ENCODE results near the gene HMCN2. TPM values are rescaled to one million over a fixed set of nuclear protein-coding genes. Genes with fewer than 3 reads are reported as not detected.

HMCN2 gene
- total RNA-seq, 1 experiment from 2014 or later: 8.6 TPM

GRCh38 chr9:130267930-130268329, 2.4 kb downstream of the HMCN2 start:
- no CpG with 5 or more reads among the region's 5 CpGs for WGBS (ENCODE audit: extremely low coverage, insufficient read length, low lambda C conversion rate)
- Histone ChIP-seq H3T11ph (ENCODE audit: low read length) (no peak overlapping the region), H2AFZ (ENCODE audit: low read length) (no peak overlapping the region), H3K4me2 (ENCODE audit: insufficient read depth, insufficient read length, low read length) (no peak overlapping the region), H3K4me1 (ENCODE audit: insufficient read depth, low read length) (no peaks in the 10 kb centered on the region; the same call in 1 of the 2 replicates), H4K91ac (ENCODE audit: insufficient read length, low read depth, low read length) (no peak overlapping the region), H3K79me2 (ENCODE audit: insufficient read depth, low read length) (no peaks in the 10 kb centered on the region), H2BK120ac (ENCODE audit: low read depth, low read length, poor library complexity, severe bottlenecking) (no peak overlapping the region), H3K27ac (ENCODE audit: insufficient read length, low read depth, low read length) (no peak overlapping the region), H2BK5ac (ENCODE audit: insufficient read length, low read length) (no peak overlapping the region), H4K8ac (replicated peaks; ENCODE audit: insufficient read length, low read depth, low read length) (no peak overlapping the region), H3K9ac (ENCODE audit: extremely low read depth, insufficient read length, low read length) (no peak overlapping the region), H2BK20ac (ENCODE audit: low read depth, low read length, poor library complexity, severe bottlenecking) (no peak overlapping the region), H3K14ac (ENCODE audit: insufficient read depth, low read length) (no peak overlapping the region), H3K9me3 (ENCODE audit: control insufficient read depth, low read depth, low read length) (no peaks in the 10 kb centered on the region), H4K5ac (ENCODE audit: insufficient read length, low read depth, low read length) (no peak overlapping the region), H3K4ac (ENCODE audit: low read depth, low read length) (no peak overlapping the region), H3K23me2 (ENCODE audit: insufficient read length, low read depth, low read length, poor library complexity, severe bottlenecking) (peaks cover 14% of the 10 kb centered on the region), H3K23ac (ENCODE audit: insufficient read length, low read depth, low read length) (no peak overlapping the region), H3K18ac (ENCODE audit: insufficient read length, low read depth, low read length) (no peak overlapping the region), H3K56ac (ENCODE audit: insufficient read length, low read depth, low read length) (no peak overlapping the region), H3K79me1 (ENCODE audit: insufficient read depth, low read depth, low read length, poor library complexity, severe bottlenecking) (no peaks in the 10 kb centered on the region), H2BK15ac (ENCODE audit: low read depth, low read length) (no peak overlapping the region), H4K20me1 (ENCODE audit: control insufficient read depth, insufficient read depth, insufficient read length) (no peaks in the 10 kb centered on the region), H2AK5ac (ENCODE audit: insufficient read length, low read length) (no peak overlapping the region), H3K27me3 (ENCODE audit: insufficient read depth, low read length) (peaks cover 3% of the 10 kb centered on the region; the same call in 1 of the 2 replicates), H2BK12ac (ENCODE audit: insufficient read length, low read depth, low read length) (no peak overlapping the region)
- no peak for TF ChIP-seq CTCF (conservative IDR thresholded peaks at IDR 0.05)
- Mint-ChIP-seq H3K4me1 (peaks cover 41 to 68% of the 10 kb centered on the region in 2 experiments), H3K4me3 (peak overlapping the region in 1 of 2 experiments; percentile 62; a peak in 2 of 5 replicates), H3K36me3 (ENCODE audit: insufficient read depth in 1 of 3, low read depth in 3 of 3) (peaks cover 0 to 10% (median 4%) of the 10 kb centered on the region in 3 experiments; a peak in 2 of 7 replicates), H3K27ac (peak overlapping the region; percentile 94 to 99 (median 96)), H3K27me3 (ENCODE audit: low read depth) (peaks cover 43% of the 10 kb centered on the region), H3K9me3 (no peaks in the 10 kb centered on the region)
- DNase-seq: no peak

Data from H9 (cell line).